MM.1S (cell line): ENCODE results near the gene MS4A15.

Experiments used
- DNase-seq: peaks from one replicate; pipeline ENCODE4 v3.0.0-alpha.2; 2015
- H2AFZ ChIP-seq: fragments of 300-600 bp; sonication (generic); 2 replicates; pipeline ENCODE4 v1.6.0; 2016; ENCODE audit warnings: antibody characterized with exemption, low read length
- H3F3A ChIP-seq: fragments of 300-600 bp; sonication (generic); 2 replicates; pipeline ENCODE4 v1.6.1; 2016; ENCODE audit warnings: mild to moderate bottlenecking, antibody characterized with exemption, low read length, moderate library complexity, mixed read lengths; ENCODE audit not compliant: insufficient read depth
- H3K27ac ChIP-seq: fragments of 300-600 bp; sonication (generic); 2 replicates; pipeline ENCODE4 v1.5.1; 2016; ENCODE audit warnings: mild to moderate bottlenecking, low read length
- H3K27me3 ChIP-seq: fragments of 300-600 bp; sonication (generic); replicated peaks from 2 replicates; pipeline ENCODE4 v1.6.0; 2016; ENCODE audit warnings: low read length; ENCODE audit not compliant: insufficient read depth
- H3K36me3 ChIP-seq: fragments of 300-600 bp; sonication (generic); replicated peaks from 2 replicates; pipeline ENCODE4 v1.6.1; 2016; ENCODE audit warnings: mild to moderate bottlenecking, low read length, mixed read lengths; ENCODE audit not compliant: insufficient read depth
- H3K4me1 ChIP-seq: fragments of 300-600 bp; sonication (generic); 2 replicates; pipeline ENCODE4 v1.6.1; 2016; ENCODE audit warnings: low read length, mixed read lengths
- H3K4me2 ChIP-seq: fragments of 300-600 bp; sonication (generic); 2 replicates; pipeline ENCODE4 v1.6.0; 2016; ENCODE audit warnings: low read depth, low read length
- H3K4me3 ChIP-seq: fragments of 300-600 bp; sonication (generic); 2 replicates; pipeline ENCODE4 v1.5.1; 2016; ENCODE audit warnings: low read length, mixed read lengths
- H3K79me2 ChIP-seq: fragments of 300-600 bp; sonication (generic); 2 replicates; pipeline ENCODE4 v1.6.1; 2016; ENCODE audit warnings: mixed run types, low read length, mixed read lengths
- H3K9ac ChIP-seq: fragments of 300-600 bp; sonication (generic); 2 replicates; pipeline ENCODE4 v1.6.1; 2016; ENCODE audit warnings: low read length, mixed read lengths
- H3K9me2 ChIP-seq: fragments of 300-600 bp; sonication (generic); replicated peaks from 2 replicates; pipeline ENCODE4 v1.6.1; 2016; ENCODE audit warnings: mild to moderate bottlenecking, low read length, mixed read lengths; ENCODE audit not compliant: insufficient read depth
- H3K9me3 ChIP-seq: fragments of 300-600 bp; sonication (generic); replicated peaks from 2 replicates; pipeline ENCODE4 v1.6.1; 2016; ENCODE audit warnings: mild to moderate bottlenecking, low read length, mixed read lengths; ENCODE audit not compliant: insufficient read depth
- H4K20me1 ChIP-seq: fragments of 300-600 bp; sonication (generic); 2 replicates; pipeline ENCODE4 v1.6.1; 2016; ENCODE audit warnings: mild to moderate bottlenecking, low read length, moderate library complexity, mixed read lengths; ENCODE audit not compliant: insufficient read depth
- CTCF ChIP-seq: fragments of 300-600 bp; sonication (generic); IDR thresholded peaks from 2 replicates; pipeline ENCODE4 v1.5.1; 2016; ENCODE audit warnings: antibody characterized with exemption, low read length, mixed read lengths
- EZH2 ChIP-seq: fragments of 300-600 bp; sonication (generic); optimal IDR thresholded peaks from 2 replicates; pipeline ENCODE3; 2017; ENCODE audit warnings: low read depth, mild to moderate bottlenecking, antibody characterized with exemption, low read length, mixed read lengths
- EZH2phosphoT487 ChIP-seq: fragments of 300-600 bp; sonication (generic); IDR thresholded peaks from 2 replicates; pipeline ENCODE4 v1.6.1; 2018; ENCODE audit warnings: antibody characterized with exemption, low read length

MS4A15 gene

GRCh38 chr11:60774726-60775125 is 18.1 kb downstream of the MS4A15 start:
- H3K36me3 ChIP-seq = no peaks in the 10 kb centered on the region
- no peak overlapping the region for H3K9ac ChIP-seq
- H3K27me3 ChIP-seq = no peaks in the 10 kb centered on the region
- H4K20me1 ChIP-seq = no peaks in the 10 kb centered on the region
- no peaks in the 10 kb centered on the region for H3K9me3 ChIP-seq
- no peak overlapping the region for H2AFZ ChIP-seq
- no peak overlapping the region for H3K4me2 ChIP-seq
- H3K27ac ChIP-seq = no peak overlapping the region
- DNase-seq = no peak
- TF ChIP-seq EZH2phosphoT487 = no peak
- TF ChIP-seq EZH2 = no peak
- TF ChIP-seq CTCF = no peak
- H3K79me2 ChIP-seq = no peaks in the 10 kb centered on the region
- no peak overlapping the region for H3K4me3 ChIP-seq
- H3F3A ChIP-seq = no peaks in the 10 kb centered on the region
- H3K9me2 ChIP-seq = no peaks in the 10 kb centered on the region
- H3K4me1 ChIP-seq = peaks cover 6% of the 10 kb centered on the region; the same call in 1 of the 2 replicates

- Histone ChIP-seq H3K4me1 (peaks cover 6% of the 10 kb centered on the region; the same call in 1 of the 2 replicates), H3K27ac (no peak overlapping the region), H4K20me1 (no peaks in the 10 kb centered on the region), H3K4me2 (peak overlapping the region; percentile 27; the same call in 1 of the 2 replicates), H3K27me3 (no peaks in the 10 kb centered on the region), H3K9me2 (no peaks in the 10 kb centered on the region), H3F3A (no peaks in the 10 kb centered on the region), H3K4me3 (no peak overlapping the region), H3K9ac (no peak overlapping the region), H2AFZ (peak overlapping the region; percentile 68), H3K79me2 (no peaks in the 10 kb centered on the region), H3K9me3 (no peaks in the 10 kb centered on the region), H3K36me3 (no peaks in the 10 kb centered on the region)
- TF ChIP-seq EZH2phosphoT487 = no peak
- TF ChIP-seq EZH2 = no peak
- TF ChIP-seq CTCF = peak; percentile 93
- DNase-seq = peak; percentile 93
These were observed 18.8 kb downstream of the MS4A15 start for GRCh38 chr11:60775420-60775961.

- no peaks in the 10 kb centered on the region for H3K27me3 ChIP-seq
- no peak overlapping the region for H3K27ac ChIP-seq
- no peaks in the 10 kb centered on the region for H3K9me3 ChIP-seq
- H3K4me3 ChIP-seq = no peak overlapping the region
- peaks cover 6% of the 10 kb centered on the region; the same call in 1 of the 2 replicates for H3K4me1 ChIP-seq
- no peaks in the 10 kb centered on the region for H4K20me1 ChIP-seq
- no peaks in the 10 kb centered on the region for H3K79me2 ChIP-seq
- H3K36me3 ChIP-seq = no peaks in the 10 kb centered on the region
- TF ChIP-seq EZH2 (no peak), EZH2phosphoT487 (no peak), CTCF (no peak)
- no peak overlapping the region for H3K4me2 ChIP-seq
- H2AFZ ChIP-seq = peak overlapping the region; percentile 68
- H3F3A ChIP-seq = no peaks in the 10 kb centered on the region
- no peak overlapping the region for H3K9ac ChIP-seq
- no peaks in the 10 kb centered on the region for H3K9me2 ChIP-seq
- no peak for DNase-seq
These were observed 19.5 kb downstream of the MS4A15 start for GRCh38 chr11:60776167-60776566.
